Epithelial cell of esophagus (primary cell): Measurements from ENCODE around the gene CLEC20A.

Source experiments
- DNase-seq: peaks from one replicate; pipeline ENCODE4 v3.0.0; 2010; ENCODE audit warnings: low read depth
- H3K4me3 ChIP-seq: 2 replicates; pipeline ENCODE4 v1.5.1; 2011; ENCODE audit warnings: mild to moderate bottlenecking, low read length, control low read depth
- CTCF ChIP-seq: IDR thresholded peaks from 2 replicates; pipeline ENCODE4 v1.5.1; 2011; ENCODE audit warnings: low read depth, mild to moderate bottlenecking, low read length, control low read depth, inconsistent platforms; ENCODE audit not compliant: insufficient read depth; ENCODE audit errors: missing control alignments

CLEC20A gene

GRCh38 chr1:178516110-178516509, 19.3 kb upstream of the CLEC20A start:
- no peak for TF ChIP-seq CTCF
- no peak overlapping the region for H3K4me3 ChIP-seq
- no peak for DNase-seq

- no peak for TF ChIP-seq CTCF
- H3K4me3 ChIP-seq = no peak overlapping the region
- peak; percentile 27 for DNase-seq
These were observed 16.7 kb upstream of the CLEC20A start for GRCh38 chr1:178513278-178513983.

GRCh38 chr1:178512566-178513277, 16.0 kb upstream of the CLEC20A start, which contains the start of gene TEX35:
TSS of gene TEX35 (plus strand) at chr1:178513109. CDS start at chr1:178513189, 80 bp downstream.
- no peak for DNase-seq
- H3K4me3 ChIP-seq = no peak within 1 kb of the TSS

GRCh38 chr1:178510155-178510554, 13.4 kb upstream of the CLEC20A start:
- no peak overlapping the region for H3K4me3 ChIP-seq
- no peak for DNase-seq
- TF ChIP-seq CTCF = no peak

More at GRCh38 chr1:178512566-178513277, 16.0 kb upstream of the CLEC20A start, which contains the start of gene TEX35:
- TF ChIP-seq CTCF = no peak

- H3K4me3 ChIP-seq = no peak overlapping the region
- TF ChIP-seq CTCF = no peak
- DNase-seq = no peak
These were observed 12.7 kb upstream of the CLEC20A start for GRCh38 chr1:178509414-178510007.

- no peak overlapping the region for H3K4me3 ChIP-seq
- DNase-seq = no peak
- TF ChIP-seq CTCF = no peak
These were observed 9.9 kb upstream of the CLEC20A start for GRCh38 chr1:178506669-178507068.
